DOHH2 (cell line): ENCODE measurements around the gene COL9A3.

ENCODE experiments used
- H3F3A ChIP-seq: fragments of 200-600 bp; sonication (generic), shearing (Covaris generic); 2 replicates; pipeline ENCODE4 v1.6.0; 2016; ENCODE audit warnings: antibody characterized with exemption, mild to moderate bottlenecking; ENCODE audit not compliant: control insufficient read depth, insufficient read depth
- H3K27ac ChIP-seq: fragments of 200-600 bp; sonication (generic); 2 replicates; pipeline ENCODE4 v1.5.1; 2014; ENCODE audit warnings: low read depth, mild to moderate bottlenecking, low read length, moderate library complexity
- H3K27me3 ChIP-seq: fragments of 200-600 bp; sonication (generic); 2 replicates; pipeline ENCODE4 v1.6.1; 2014; ENCODE audit warnings: mild to moderate bottlenecking, low read length, mixed read lengths; ENCODE audit not compliant: control insufficient read depth
- H3K36me3 ChIP-seq: fragments of 200-600 bp; sonication (generic); 2 replicates; pipeline ENCODE4 v1.6.1; 2014; ENCODE audit warnings: mild to moderate bottlenecking, low read length, moderate library complexity, mixed read lengths; ENCODE audit not compliant: control insufficient read depth
- H3K4me1 ChIP-seq: fragments of 200-600 bp; sonication (generic); 2 replicates; pipeline ENCODE4 v1.6.1; 2014; ENCODE audit warnings: mild to moderate bottlenecking, low read length, mixed read lengths; ENCODE audit not compliant: control insufficient read depth
- H3K4me2 ChIP-seq: fragments of 200-600 bp; sonication (generic); 2 replicates; pipeline ENCODE4 v1.6.0; 2014; ENCODE audit warnings: mild to moderate bottlenecking, low read length, moderate library complexity
- H3K4me3 ChIP-seq: fragments of 200-600 bp; sonication (generic); 2 replicates; pipeline ENCODE4 v1.5.1; 2014; ENCODE audit warnings: mild to moderate bottlenecking, low read length, mixed read lengths
- H3K79me2 ChIP-seq: fragments of 200-600 bp; sonication (generic); 2 replicates; pipeline ENCODE4 v1.6.1; 2014; ENCODE audit warnings: mild to moderate bottlenecking, low read length, mixed read lengths; ENCODE audit not compliant: control insufficient read depth
- H3K9me2 ChIP-seq: fragments of 200-600 bp; sonication (generic); replicated peaks from 2 replicates; pipeline ENCODE4 v1.6.1; 2014; ENCODE audit warnings: mild to moderate bottlenecking, low read length, mixed read lengths; ENCODE audit not compliant: control insufficient read depth
- H3K9me3 ChIP-seq: fragments of 200-600 bp; sonication (generic); 2 replicates; pipeline ENCODE4 v1.6.1; 2014; ENCODE audit warnings: antibody characterized with exemption, low read length, mixed read lengths; ENCODE audit not compliant: control insufficient read depth, insufficient read depth
- H4K20me1 ChIP-seq: fragments of 200-600 bp; sonication (generic); 2 replicates; pipeline ENCODE4 v1.6.0; 2014; ENCODE audit warnings: low read depth, mild to moderate bottlenecking, antibody characterized with exemption, low read length, moderate library complexity; ENCODE audit not compliant: control insufficient read depth, insufficient read depth
- CTCF ChIP-seq: fragments of 200-600 bp; sonication (generic); IDR thresholded peaks from one replicate; pipeline ENCODE4 v1.5.1; 2014; ENCODE audit warnings: antibody characterized with exemption, mild to moderate bottlenecking, low read depth, low read length; ENCODE audit not compliant: poor library complexity, severe bottlenecking
- EZH2phosphoT487 ChIP-seq: fragments of 200-600 bp; sonication (generic); IDR thresholded peaks from 2 replicates; pipeline ENCODE4 v1.6.1; 2017; ENCODE audit warnings: borderline replicate concordance, mild to moderate bottlenecking, antibody characterized with exemption, low read length, moderate library complexity, mixed read lengths

The COL9A3 gene

GRCh38 chr20:62807444-62808210 lies 9.2 kb upstream of the COL9A3 start:
- H3K9me2 ChIP-seq, result no peaks in the 10 kb centered on the region
- H3K36me3 ChIP-seq, result peaks cover 63% of the 10 kb centered on the region
- peaks cover 41% of the 10 kb centered on the region for H3K79me2 ChIP-seq

GRCh38 chr20:62808211-62808865 lies 8.5 kb upstream of the COL9A3 start:
- Histone ChIP-seq H4K20me1 (peaks cover 14% of the 10 kb centered on the region), H3F3A (0 out of 2 replicates have a peak, but pooled peaks cover 2% of the 10 kb centered on the region), H3K9me3 (no peaks in the 10 kb centered on the region), H3K79me2 (peaks cover 41% of the 10 kb centered on the region), H3K4me3 (no peak overlapping the region), H3K4me1 (peaks cover 33% of the 10 kb centered on the region), H3K9me2 (no peaks in the 10 kb centered on the region), H3K27me3 (no peaks in the 10 kb centered on the region), H3K4me2 (no peak overlapping the region), H3K27ac (no peak overlapping the region), H3K36me3 (peaks cover 66% of the 10 kb centered on the region)
- TF ChIP-seq CTCF (peak; percentile 95), EZH2phosphoT487 (no peak)

More at GRCh38 chr20:62807444-62808210, 9.2 kb upstream of the COL9A3 start:
- H3K4me3 ChIP-seq, result no peak overlapping the region
- H3K27ac ChIP-seq, result no peak overlapping the region
- no peak for TF ChIP-seq CTCF
- no peak for TF ChIP-seq EZH2phosphoT487
- H4K20me1 ChIP-seq, result peaks cover 14% of the 10 kb centered on the region
- H3F3A ChIP-seq, result 0 out of 2 replicates have a peak, but pooled peaks cover 2% of the 10 kb centered on the region
- H3K9me3 ChIP-seq, result no peaks in the 10 kb centered on the region
- peak overlapping the region; percentile 90 for H3K4me2 ChIP-seq
- no peaks in the 10 kb centered on the region for H3K27me3 ChIP-seq
- peaks cover 33% of the 10 kb centered on the region for H3K4me1 ChIP-seq

- Histone ChIP-seq H3K27me3 (no peaks in the 10 kb centered on the region), H3F3A (no peaks in the 10 kb centered on the region), H3K4me1 (peaks cover 24% of the 10 kb centered on the region), H3K4me3 (no peak overlapping the region), H3K4me2 (no peak overlapping the region), H4K20me1 (peaks cover 14% of the 10 kb centered on the region), H3K9me3 (no peaks in the 10 kb centered on the region), H3K9me2 (no peaks in the 10 kb centered on the region), H3K27ac (no peak overlapping the region), H3K36me3 (peaks cover 66% of the 10 kb centered on the region), H3K79me2 (peaks cover 40% of the 10 kb centered on the region)
- TF ChIP-seq CTCF (no peak), EZH2phosphoT487 (no peak)
Measured at GRCh38 chr20:62809530-62810428, 7.1 kb upstream of the COL9A3 start.
